Upper lobe of left lung (tissue), 4 donors: ENCODE data around the gene SH2D3A.

ENCODE experiments used
- POLR2A ChIP-seq, 4 donors: fragments of 450-650 bp; IDR thresholded peaks; one replicate each; pipeline ENCODE4 v1.5.1; 2016 to 2017; ENCODE audit warnings: antibody characterized with exemption in 4 of 4, mild to moderate bottlenecking in 2 of 4
- POLR2AphosphoS5 ChIP-seq, 2 donors: sonication (generic); formaldehyde crosslinking; IDR thresholded peaks; one replicate each; pipeline ENCODE4 v1.5.1; 2017; ENCODE audit warnings: antibody characterized with exemption in 2 of 2
- TF ChIP-seq, protein P1 (sequence below), 6 experiments: fragments of 450-650 bp in 4 of 6; fragments of 200-600 bp in 2 of 6; sonication (generic) in 2 of 6; IDR thresholded peaks; one replicate each; pipeline ENCODE4 v1.5.1; 2016 to 2019; ENCODE audit warnings: antibody characterized with exemption in 6 of 6

GRCh38 chr19:6813659-6814058 lies 46.4 kb upstream of the SH2D3A start:
- TF ChIP-seq POLR2A (IDR thresholded peaks at IDR 0.05) (no peak), POLR2AphosphoS5 (IDR thresholded peaks at IDR 0.05) (no peak)
- TF ChIP-seq, protein P1, sequence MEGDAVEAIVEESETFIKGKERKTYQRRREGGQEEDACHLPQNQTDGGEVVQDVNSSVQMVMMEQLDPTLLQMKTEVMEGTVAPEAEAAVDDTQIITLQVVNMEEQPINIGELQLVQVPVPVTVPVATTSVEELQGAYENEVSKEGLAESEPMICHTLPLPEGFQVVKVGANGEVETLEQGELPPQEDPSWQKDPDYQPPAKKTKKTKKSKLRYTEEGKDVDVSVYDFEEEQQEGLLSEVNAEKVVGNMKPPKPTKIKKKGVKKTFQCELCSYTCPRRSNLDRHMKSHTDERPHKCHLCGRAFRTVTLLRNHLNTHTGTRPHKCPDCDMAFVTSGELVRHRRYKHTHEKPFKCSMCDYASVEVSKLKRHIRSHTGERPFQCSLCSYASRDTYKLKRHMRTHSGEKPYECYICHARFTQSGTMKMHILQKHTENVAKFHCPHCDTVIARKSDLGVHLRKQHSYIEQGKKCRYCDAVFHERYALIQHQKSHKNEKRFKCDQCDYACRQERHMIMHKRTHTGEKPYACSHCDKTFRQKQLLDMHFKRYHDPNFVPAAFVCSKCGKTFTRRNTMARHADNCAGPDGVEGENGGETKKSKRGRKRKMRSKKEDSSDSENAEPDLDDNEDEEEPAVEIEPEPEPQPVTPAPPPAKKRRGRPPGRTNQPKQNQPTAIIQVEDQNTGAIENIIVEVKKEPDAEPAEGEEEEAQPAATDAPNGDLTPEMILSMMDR (IDR thresholded peaks at IDR 0.05): no peak
